HL-60/S4 treated with phorbol 12-myristate 13-acetate at 8.2 ng/mL for 4 days and 3 days (cell line): ENCODE measurements around the gene CEACAM19.
"Not testable (repeated sequence)": the region's sequence is repeated elsewhere in the genome, so short reads cannot be mapped to it uniquely, and the experiment has no call there.

Experiments used
- in situ Hi-C: fragments of 300-500 bp; cut with MboI; formaldehyde crosslinking; loops from 2 replicates; pipeline ENCODE4 v1.15.0; 2022; ENCODE audit warnings: low sequenced_read_pairs

CEACAM19 gene

GRCh38 chr19:44670027-44670426 lies 1.3 kb upstream of the CEACAM19 start:
- in situ Hi-C loops = not testable (repeated sequence)

- in situ Hi-C loops = no loop called here
Observed at GRCh38 chr19:44672226-44672625, 944 bp downstream of the CEACAM19 start.

- in situ Hi-C loops = no loop called here
Observed at GRCh38 chr19:44673510-44673909, 2.2 kb downstream of the CEACAM19 start.

DNA sequence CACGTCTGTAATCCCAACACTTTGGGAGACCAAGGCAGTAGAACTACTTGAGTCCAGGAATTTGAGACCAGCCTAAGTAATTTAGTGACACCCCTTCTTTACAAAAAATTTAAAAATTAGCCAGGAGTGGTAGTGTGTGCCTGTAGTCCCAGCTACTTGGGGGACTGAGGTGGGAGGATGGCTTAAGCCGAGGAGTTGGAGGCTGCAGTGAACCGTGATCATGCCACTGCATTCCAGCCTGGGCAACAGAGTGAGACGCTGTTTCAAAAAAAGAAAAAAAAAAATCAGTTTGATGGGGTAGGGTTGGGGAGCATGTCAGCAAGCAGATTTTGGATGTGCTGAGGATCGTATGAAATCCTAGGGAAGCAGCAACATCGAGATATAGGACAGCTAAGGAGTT lies 4.2 kb downstream of the CEACAM19 start:
- in situ Hi-C loops = no loop called here

DNA sequence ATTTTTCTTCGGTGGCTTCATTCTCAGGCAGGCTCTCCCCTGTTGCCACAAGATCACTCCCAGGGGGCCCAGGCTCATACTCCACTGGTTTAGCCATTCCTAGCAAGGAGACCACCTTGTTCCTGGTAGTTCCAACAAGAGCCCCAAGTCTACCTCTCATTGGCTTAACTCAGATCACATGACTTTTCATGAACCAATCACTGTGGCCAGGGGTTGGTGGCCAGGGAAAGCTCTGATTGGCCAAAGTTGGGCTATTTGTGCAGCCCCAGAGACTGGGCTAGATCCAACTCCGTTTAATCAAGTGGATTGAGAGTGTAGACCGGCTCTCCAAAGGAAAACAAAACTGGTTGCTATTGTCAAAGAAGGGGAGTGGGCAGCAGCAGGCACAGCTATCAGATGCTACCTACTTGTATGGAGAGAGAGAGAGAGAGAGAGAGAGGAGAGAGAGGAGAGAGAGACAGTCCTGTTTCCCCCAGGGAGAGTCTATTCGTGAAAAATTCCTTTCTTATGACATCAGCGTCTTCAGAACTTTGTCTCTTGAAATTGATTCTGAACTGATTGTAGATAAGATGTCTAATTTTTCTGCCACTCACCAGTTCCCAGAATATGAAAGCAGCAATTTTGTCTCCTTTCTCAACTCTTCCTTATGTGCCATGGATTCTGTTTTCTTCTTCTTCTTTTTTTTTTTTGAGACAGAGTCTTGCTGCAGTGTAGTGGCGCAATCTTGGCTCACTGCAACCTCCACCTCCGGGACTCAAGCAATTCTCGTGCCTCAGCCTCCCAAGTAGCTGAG lies 5.9 kb downstream of the CEACAM19 start:
- in situ Hi-C loops = no loop called here

DNA sequence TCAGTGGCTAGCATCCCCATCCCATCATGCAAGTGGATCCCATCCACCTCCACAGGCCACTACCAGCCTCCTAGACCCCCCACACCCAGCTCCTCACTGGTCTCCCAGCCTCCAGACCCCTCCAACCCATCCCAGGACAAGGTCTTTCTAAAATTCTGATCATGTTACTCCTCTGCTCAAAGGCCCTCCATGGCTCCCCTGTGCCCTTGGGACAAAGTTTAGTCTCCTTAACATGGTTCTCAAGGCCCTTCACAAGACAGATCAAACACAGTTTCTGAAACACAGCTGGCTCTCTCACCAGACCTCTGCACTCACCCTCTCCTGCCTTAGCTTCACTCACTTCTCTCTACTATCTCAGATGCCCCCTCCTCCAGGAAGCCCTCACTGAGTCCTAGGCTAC lies 9.3 kb downstream of the CEACAM19 start:
- in situ Hi-C loops = no loop called here

DNA sequence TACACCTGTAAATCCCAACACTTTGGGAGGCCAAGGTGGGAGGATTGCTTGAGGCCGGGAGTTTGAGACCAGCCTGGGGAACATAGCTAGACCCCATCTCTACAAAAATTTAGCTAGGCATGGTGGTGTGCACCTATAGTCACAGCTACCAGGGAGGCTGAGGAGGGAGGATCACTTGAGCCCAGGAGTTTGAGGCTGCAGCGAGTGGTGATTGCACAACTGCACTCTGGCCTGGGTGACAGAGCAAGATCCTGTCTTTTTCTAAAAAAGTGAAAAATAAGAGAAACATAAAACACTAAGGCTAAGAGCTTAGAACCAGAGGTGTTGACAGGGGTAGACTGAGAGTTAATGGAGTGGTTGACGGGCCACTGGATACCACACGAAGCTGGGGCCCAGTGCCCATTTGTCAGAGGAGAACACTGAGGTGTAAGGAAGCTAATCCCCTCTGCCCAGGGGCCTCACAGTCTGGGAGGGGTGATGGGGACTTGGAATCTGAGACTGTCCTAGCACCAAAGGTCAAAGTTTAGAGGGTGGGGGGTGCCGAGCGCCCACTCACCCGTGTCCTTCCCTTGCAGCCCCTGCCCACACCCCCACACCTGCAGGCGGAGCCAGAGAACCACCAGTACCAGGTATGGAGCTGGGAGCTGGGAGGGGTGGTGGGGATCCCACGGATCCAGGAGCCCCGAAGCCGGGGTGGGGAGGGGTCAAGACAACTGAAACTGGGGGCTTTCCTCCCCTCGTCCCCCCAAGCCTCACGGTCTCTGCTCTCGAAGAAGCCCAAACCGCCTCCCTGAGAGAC lies 10.9 kb downstream of the CEACAM19 start:
- in situ Hi-C loops = no loop called here

DNA sequence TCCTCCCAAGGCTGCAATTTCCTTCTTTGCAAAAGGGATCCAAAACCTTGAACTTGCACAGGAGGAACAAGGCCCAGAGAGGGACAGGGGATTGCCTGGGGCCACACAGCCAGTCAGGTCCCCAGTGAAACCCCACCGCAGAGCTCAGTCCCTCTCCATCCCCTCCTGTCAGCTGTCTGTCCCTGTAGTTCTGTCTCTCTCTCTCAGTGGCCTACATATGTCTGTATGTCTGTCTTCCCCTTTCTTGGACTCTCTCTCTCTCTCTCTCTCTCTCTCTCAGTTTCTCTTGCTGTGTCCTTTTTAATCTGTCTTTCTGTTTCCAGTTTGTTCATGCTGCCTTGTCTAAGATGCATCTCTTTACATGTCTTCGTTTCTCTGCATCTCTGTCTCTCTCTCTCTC lies 11.5 kb downstream of the CEACAM19 start:
- in situ Hi-C loops = no loop called here

- in situ Hi-C loops = no loop called here
Observed at GRCh38 chr19:44683434-44684210, 12.3 kb downstream of the CEACAM19 start.

DNA sequence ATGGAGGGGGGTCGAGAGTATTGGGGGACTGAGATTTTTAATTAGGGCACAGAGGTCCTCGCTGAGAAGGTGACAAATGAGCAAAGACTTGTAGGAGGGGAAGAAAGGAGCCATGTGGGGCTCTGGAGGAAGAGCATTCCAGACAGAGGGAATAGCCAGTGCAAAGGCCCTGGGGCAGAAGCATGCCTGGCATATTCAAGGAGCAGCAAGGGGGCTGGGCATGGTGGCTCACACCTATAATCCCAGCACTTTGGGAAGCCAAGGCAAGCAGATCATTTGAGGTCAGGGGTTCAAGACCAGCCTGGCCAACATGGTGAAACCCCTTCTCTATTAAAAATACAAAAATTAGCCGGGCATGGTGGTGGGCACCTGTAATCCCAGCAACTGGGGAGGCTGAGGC lies 13.1 kb downstream of the CEACAM19 start:
- in situ Hi-C loops = not testable (repeated sequence)

DNA sequence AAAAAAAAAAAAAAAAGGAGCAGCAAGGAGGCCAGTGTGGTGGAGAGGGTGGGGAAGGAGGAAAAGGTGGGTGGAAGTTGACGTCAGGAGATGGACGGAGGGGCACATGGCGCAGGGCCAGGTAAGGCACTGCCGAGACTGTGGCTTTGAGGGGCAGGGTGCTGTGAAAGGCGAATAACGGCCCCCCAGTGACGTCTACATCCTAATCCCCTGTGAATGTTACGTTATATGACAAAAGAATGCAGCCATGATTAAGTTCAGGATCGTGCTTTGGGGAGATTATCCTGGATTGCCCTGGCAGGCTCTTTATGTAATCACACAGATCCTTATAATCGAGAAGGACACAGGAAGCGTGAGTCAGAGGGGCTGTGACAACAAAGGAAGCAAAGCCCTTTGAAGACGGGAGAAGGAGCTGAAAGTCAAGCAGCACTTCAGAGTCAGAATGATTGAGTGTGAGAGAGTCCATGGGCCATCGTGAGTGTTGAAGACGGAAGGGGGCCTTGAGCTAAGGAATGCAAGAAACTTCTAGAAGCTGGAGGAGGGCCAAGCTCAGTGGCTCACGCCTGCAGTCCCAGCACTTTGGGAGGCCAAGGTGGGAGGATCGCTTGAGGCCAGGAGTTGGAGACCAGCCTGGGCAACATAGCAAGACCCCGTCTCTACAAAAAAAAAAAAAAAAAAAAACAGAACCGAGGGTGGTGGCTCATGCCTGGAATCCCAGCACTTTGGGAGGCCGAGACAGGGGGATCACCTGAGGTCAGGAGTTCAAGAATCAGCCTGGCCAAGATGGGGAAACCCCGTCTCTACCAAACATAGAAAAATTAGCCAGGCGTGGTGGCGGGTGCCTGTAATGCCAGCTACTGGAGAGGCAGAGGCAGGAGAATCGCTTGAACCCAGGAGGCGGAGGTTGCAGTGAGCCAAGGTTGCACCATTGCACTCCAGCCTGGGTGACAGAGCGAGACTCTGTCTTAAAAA lies 13.9 kb downstream of the CEACAM19 start:
- in situ Hi-C loops = no loop called here

DNA sequence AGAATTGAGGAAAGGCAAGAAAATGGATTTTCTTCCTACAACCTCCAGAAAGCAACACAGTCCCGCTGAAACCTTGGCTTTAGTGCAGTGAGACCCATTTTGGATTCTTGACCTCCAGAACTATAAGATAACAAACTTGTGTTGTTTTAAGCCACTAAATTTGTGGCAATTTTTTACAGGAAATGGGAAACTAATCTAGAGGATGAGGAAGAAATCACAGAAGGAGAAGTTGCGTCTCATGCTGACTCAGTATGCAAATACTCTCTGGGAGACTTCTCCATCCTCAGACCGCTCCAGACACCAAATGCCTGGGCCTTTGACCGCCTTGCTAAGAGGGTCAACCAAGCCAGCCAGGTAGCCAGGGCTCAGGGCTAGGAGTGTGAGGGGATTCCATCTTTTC lies 14.6 kb downstream of the CEACAM19 start:
- in situ Hi-C loops = no loop called here

GRCh38 chr19:44686896-44687295 lies 15.6 kb downstream of the CEACAM19 start:
- in situ Hi-C loops = no loop called here

GRCh38 chr19:44687888-44688287 lies 16.6 kb downstream of the CEACAM19 start:
- in situ Hi-C loops = no loop called here

DNA sequence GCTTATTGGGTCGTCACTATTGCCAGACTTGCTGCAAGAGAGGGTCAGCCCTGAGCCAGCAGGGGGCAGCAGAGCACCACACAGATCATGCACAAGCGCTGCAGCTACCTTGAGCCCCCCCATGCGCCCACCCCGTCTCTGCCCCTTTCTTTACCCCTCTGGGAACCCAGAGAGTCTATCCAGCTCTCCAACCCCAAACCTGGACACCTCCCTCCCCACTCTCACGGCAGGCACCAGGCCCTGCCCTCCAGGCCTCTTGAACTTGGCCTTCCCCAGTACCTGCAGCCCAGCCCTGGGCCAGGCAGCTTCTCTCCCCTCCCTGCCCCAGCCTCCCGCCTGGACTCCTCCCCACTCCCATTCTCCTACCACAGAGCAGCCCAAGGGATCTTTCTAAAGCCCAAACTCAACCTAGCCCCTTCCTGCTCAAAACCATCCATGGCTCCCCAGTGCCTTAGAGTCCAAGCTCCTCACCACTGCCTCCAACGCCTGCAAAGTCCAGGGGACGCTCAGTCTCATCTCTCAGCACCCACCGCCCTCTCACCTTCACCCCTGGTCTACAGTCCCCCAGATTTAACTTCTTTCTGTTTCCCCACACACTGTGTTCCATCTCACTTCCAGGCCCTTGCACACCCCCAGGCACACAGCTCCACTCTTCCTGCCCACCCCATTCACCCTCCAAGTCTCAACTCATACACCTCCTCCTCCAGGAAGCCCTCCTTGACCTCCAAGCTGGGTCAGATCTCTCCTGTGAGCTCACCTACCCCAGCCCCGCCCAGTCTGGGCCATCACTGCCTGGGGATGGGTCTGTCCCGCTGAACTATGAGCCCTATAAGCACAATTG lies 18.2 kb downstream of the CEACAM19 start:
- in situ Hi-C loops = no loop called here

DNA sequence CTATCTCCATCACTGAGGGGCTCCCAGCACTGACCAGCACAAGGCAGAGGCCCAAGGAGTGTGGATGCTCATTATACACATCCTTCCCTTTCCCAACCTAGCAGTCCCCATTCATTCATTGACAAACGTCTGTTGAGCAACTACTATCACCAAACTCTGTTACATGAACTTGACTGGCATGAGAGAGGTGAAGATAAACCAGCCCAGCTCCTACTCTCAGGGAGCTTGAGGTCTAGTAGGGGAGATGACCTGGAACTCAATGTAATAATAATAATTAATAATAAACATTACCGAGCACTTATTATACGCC lies 18.8 kb downstream of the CEACAM19 start:
- in situ Hi-C loops = no loop called here

DNA sequence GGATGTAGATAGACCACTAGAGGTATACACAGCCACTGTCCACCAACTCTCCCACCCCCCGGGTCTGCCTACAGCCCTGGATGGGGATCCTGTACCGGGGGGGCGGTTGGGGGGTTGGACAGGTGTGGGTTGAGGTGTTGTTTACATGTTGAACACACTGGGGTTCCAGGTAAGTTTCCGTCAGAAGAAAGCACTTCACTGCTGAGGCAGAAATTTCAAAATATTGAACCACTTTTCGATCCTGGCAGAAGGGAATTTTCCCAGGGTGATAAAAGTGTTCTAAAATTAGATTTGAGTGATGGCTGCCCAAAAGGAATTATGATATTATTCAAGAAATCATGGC lies 21.1 kb downstream of the CEACAM19 start:
- in situ Hi-C loops = no loop called here

- in situ Hi-C loops = no loop called here
Observed at GRCh38 chr19:44694184-44694579, 22.9 kb downstream of the CEACAM19 start.

DNA sequence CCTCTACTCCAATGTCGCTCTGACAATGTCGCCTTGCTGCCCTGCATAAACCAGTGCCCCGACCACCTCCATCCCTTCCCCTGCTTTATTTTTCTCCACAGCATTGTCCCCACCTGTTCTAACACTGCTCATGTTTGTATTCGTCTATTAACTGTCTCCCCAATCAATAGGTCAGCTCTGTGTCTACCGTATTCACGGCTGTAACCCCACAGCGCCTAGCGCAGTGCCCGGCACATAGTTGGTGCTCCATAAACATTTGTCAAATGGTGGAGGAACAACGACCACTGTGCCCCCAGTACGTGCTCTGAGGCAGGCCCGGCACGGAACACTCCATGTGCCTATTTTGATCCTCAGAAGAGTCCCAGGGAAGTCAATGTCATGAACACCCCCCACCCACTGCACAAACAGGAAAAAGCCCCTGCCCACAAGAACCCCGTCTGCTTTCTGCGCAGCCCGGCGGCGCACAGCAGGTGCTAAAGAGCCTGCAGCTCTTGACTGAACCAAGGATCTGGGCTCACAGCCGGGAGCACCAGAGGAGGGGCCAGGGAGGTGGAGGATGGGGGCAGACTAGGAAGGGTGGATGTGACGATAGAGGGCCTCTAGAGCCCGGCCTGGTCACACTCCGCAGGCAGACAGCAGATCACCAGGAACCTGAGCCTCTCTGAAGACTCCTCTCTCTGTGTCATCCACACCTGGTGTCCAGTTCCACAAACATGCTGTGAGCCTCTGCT lies 25.8 kb downstream of the CEACAM19 start:
- in situ Hi-C loops = no loop called here
